GM19397 (cell line): ENCODE data around the gene MEMO1.
"Not testable (repeated sequence)": the region's sequence is repeated elsewhere in the genome, so short reads cannot be mapped to it uniquely, and the experiment has no call there.

Source experiments
- ATAC-seq: cut with Tn5 transposase; IDR thresholded peaks from one replicate; pipeline ENCODE4 v1.9.1; 2021; ENCODE audit warnings: mild to moderate bottlenecking, moderate library complexity; ENCODE audit not compliant: unreplicated experiment

The MEMO1 gene

GRCh38 chr2:31998731-31999383 is 12.0 kb downstream of the MEMO1 start:
- no peak for ATAC-seq

GRCh38 chr2:31997653-31998052 is 13.2 kb downstream of the MEMO1 start:
- ATAC-seq, result no peak

- ATAC-seq, result no peak
These were observed 14.1 kb downstream of the MEMO1 start for GRCh38 chr2:31996571-31997150.

- no peak for ATAC-seq
These were observed 17.9 kb downstream of the MEMO1 start for GRCh38 chr2:31992934-31993333.

GRCh38 chr2:31992025-31992579 is 18.7 kb downstream of the MEMO1 start:
- no peak for ATAC-seq

GRCh38 chr2:31989946-31990345 is 20.9 kb downstream of the MEMO1 start:
- no peak for ATAC-seq

DNA sequence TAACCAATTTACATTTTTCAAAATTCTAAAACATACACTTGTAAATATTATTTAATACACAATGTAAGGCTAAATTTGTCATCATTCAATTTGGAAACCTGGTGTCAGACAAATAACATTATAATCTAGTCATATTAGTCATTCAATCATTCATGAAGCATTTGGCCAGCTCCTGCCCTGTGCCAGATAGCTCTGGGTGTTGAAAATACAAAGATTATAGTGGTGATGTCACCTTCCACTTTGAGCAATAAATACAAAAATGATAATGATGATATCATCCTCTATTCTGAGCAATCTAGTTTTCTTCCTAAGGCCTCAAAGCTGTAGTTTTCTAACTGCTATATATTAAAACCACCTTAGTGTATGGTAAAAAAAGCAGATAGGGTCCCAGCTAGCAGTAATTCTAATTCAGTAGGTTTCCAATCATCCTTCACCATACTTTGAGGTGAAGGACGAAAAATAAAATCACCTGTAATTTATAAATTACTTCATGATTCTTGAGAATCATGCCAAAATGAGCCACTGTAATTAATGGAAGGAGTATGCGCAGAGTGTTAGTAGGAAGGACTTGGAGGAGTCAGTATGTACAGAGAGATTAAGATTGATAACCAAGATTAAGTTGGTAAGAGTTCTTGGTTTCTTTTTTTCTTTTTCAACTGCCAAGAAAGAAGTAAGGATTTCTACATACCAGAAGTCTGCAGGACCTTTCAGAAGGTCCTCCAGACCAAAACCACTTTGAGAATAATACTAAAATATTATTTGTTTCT is 23.2 kb downstream of the MEMO1 start:
- no peak for ATAC-seq

DNA sequence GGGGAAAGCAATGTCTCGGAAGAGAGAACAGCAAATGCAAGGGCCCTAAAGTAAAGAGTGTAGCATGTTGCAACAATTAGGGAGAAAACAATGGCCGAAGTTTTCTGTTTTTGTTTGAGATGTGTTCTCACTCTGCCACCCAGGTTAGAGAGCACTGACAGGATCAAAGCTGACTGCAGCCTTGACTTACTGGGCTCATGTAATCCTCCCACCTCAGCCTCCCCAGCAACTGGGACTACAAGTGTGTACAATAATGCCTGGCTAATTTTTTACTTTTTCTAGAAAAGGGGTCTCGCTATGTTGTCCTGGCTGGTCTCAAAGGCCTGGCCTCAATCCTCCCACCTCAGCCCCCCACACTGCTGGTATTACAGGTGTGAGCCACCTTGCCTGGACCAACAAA is 23.9 kb downstream of the MEMO1 start:
- ATAC-seq, result no peak

DNA sequence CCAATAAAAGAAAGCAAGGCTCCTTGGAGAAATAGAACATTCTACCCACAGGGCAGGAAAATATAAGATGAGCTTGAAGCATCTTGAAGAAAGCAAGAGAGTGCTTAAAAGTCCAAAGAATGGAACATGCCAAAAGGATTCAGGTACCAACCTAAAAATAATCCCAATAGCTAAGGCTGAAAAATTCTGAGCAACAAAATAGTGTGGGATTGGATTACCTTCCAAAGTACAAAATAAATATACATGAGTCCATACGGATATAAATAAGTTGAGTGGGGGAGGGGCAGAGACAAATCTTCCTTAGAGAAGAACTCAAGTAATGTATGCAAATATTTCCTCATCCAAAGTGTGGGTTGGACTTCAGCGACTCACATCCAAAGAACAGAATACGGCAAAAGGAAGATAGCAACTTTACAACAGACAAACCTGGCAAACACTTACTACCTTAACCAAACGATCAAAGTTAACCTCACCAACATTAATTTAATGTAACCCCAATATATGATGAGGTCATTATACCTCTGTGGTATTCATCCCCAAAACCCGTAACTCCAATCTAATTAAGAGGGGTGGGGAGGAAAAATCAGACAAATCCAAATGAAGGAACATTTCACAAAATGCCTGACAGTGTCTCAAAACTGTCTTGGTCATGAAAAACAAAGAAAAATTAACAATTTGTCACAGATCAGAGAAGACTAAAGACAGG is 26.9 kb downstream of the MEMO1 start:
- no peak for ATAC-seq

DNA sequence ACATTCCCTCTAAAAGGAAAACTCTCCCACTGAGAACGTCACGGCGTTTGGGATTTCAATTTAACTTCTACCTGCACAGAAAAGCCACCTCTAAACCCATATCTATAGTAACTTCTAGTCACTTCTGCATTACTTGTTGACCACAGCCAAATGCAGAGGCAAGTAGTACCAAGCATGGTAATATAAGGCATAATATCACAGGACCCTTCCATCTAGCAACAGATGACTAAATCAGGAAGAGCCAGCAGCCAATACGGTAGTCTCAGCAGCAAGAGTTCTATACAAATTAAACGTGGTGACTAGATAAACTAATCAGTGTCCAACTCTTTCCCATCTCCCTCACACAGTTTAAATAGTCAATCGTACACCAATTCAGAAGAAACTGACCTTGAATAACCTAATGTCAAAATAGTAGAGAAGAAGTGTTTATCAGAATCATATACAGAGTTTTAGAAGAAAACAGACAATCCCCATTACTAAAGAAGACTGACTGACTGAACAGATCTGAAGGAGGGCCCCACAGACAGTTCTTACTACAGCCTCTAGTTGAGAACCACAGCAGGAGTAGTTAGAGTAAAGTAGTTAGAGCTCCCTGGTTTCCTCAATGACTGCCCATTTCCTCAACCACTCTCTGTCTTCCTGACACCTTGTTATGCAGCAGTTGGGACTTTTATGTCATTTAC is 30.0 kb downstream of the MEMO1 start:
- peak; percentile 99 for ATAC-seq

DNA sequence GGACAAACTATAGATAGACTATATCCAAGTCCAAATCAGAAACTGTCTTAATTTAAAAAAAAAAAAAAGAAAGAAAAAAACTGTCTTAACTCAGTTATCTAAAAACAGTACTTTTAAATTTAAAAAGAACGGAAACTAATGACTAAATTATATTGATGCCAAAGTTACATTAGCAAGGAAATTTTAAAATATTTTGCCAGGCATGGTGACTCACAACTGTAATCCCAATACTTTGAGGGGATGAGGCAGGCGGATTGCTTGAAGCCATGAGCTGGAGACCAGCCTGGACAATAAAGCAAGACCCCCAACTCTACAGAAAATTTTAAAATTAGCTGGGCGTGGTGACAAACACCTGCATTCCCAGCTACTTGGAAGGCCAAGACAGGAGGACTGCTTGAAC is 30.9 kb downstream of the MEMO1 start:
- no peak for ATAC-seq

- ATAC-seq, result no peak
These were observed 31.8 kb downstream of the MEMO1 start for GRCh38 chr2:31979018-31979417.

DNA sequence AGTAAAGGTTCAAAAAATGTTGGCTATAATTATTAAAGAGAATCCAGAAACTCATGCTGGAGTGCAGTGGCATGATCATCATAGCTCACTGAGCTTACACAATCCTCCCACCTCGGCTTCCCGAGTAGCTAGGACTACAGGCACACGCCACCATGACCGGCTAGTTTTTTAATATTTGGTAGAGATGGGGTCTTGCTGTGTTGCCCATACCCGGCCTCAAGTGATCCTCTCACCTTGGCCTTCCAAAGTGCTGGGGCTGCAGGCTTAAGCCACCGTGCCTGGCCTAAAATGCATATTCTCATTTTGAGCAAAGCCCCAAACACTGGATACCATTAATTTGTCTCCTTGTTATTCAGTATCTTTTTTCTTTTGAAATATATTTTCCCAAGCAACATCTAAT is 32.4 kb downstream of the MEMO1 start:
- no peak for ATAC-seq

DNA sequence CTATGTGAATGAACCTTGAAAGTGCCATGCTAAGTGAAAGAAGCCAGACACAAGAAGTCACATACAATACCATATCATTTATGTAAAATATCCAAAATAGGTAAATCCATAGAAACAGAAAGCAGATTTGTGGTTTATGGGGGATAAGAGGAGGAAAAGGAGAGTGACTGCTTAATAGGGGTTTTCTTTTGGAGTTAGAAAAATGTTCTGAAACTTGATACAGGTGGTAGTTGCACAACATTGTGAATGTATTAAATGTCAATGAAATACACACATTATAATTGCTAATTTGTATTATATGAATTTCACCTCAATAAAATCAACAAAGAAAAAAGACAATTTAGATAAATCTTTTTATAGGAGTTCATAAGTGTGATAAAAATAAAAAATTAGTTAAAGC is 37.1 kb downstream of the MEMO1 start:
- no peak for ATAC-seq

- no peak for ATAC-seq
These were observed 38.7 kb downstream of the MEMO1 start for GRCh38 chr2:31972059-31972458.

- ATAC-seq, result no peak
These were observed 41.6 kb downstream of the MEMO1 start for GRCh38 chr2:31969178-31969577.

DNA sequence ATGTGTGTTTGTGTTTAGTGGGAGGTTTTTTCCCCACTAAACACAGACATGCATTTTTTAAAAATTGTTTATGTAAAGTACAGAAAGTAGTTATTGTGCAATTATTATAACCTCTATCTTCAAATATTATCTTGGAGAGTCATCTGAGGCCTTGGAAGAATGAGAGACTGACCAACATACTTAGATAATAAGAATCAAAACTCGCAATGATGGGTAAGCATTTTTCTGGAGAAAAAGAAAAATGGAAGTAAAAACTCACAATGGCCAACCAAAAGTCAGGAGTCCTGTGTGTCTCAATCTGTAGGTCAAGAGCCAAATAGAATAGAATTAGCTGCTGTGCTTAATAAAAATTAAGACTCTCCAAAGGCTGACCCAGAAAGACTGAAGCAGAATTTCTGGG is 43.0 kb downstream of the MEMO1 start:
- no peak for ATAC-seq

GRCh38 chr2:31966402-31966801 is 44.4 kb downstream of the MEMO1 start:
- not testable (repeated sequence) for ATAC-seq

DNA sequence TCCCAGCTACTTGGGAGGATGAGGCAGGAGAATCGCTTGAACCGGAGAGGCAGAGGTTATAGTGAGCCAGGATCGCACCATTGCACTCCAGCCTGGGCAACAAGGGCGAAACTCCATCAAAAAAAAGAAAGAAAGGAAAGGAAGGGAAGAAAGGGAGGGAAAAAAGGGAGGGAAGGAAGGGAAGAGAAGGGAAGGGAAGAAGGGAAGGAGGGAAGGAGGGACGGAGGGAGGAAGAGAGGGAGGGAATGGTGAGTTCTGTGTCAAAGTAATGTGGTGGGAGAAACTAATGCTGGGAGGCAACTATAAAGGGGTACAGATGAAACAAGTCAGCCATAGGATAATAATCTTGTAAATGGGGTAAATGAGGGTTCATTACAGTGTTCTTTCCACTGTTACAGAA is 45.7 kb downstream of the MEMO1 start:
- ATAC-seq, result no peak

GRCh38 chr2:31962757-31963361 is 47.9 kb downstream of the MEMO1 start:
- ATAC-seq, result no peak
